ENCODE results near the gene MIOS. TPM values are rescaled to one million over a fixed set of nuclear protein-coding genes. Genes with fewer than 3 reads are reported as not detected.

MIOS gene
- total and polyA plus RNA-seq, 3 experiments from 2014 or later = 18.8 to 38.7 (median 38.2) TPM

DNA sequence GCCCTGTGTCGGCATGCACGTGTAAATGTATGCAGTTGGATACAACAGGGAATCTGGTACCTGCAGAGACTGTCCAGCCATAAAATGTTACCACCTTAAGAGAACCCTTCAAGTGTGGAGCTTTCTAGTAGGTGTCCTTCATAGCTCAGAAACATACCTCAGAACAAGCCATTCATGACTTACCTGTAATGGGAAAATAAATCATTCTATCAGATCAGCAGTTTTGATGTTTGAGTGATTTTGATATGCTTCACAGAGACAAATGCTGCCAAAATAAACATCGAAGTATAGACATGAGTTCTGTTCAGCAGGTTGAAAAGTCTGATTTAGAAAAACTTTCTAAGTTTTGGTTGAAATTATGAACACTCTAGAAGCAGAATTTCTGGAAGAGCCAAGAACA is 40.3 kb downstream of the MIOS start:
- H3K27ac Mint-ChIP-seq = no peak overlapping the region
- POLR2A ChIA-PET = no interaction called here
- DNase-seq = no peak
- H3K27me3 ChIP-seq (ENCODE audit: insufficient read depth, low read length, poor library complexity, severe bottlenecking) = no peaks in the 10 kb centered on the region
- H3K27ac ChIP-seq (ENCODE audit: low read depth, low read length) = no peak overlapping the region
- H3K4me3 ChIP-seq (ENCODE audit: low read length) = no peak overlapping the region
- H3K36me3 ChIP-seq (ENCODE audit: insufficient read depth, low read length) = peaks cover 13% of the 10 kb centered on the region
- H3K9me3 Mint-ChIP-seq = no peaks in the 10 kb centered on the region
- H3K4me1 Mint-ChIP-seq = no peaks in the 10 kb centered on the region
- peaks cover 5 to 26% (median 13%) of the 10 kb centered on the region in 3 donors for H3K36me3 Mint-ChIP-seq
- H3K27me3 Mint-ChIP-seq = no peaks in the 10 kb centered on the region
- H3K4me3 Mint-ChIP-seq = no peak overlapping the region
- CTCF ChIA-PET = interaction anchor here (0.7 kb wide), 1 partner anchor 592 kb away, joined by 3 read pairs; no protein-coding TSS in a partner anchor
- no peaks in the 10 kb centered on the region for H3K4me1 ChIP-seq (ENCODE audit: insufficient read depth, low read length)
- H3K9me3 ChIP-seq (ENCODE audit: low read length) = no peaks in the 10 kb centered on the region

DNA sequence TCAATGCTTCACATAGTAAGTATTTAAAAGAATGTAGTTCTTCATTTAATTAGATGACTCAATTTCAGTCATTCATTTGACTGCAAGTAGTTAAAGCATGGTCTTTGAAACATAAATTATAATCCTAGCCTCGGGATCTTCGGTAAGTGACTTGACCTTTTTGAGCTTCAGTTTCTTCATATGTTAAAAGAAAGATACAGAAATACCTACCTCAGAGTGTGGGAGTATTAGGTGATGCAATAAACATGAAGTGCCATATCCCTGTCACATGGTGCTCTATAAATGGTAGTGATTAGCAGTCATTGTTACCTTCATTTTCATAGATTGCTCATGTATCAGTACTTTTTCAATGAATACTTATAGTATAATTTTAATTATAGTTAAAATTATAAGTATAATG is 42.6 kb downstream of the MIOS start:
- ChIA-PET CTCF (no interaction called here), POLR2A (no interaction called here)
- no peak overlapping the region for H3K27ac ChIP-seq (ENCODE audit: low read depth, low read length)
- no peaks in the 10 kb centered on the region for H3K4me1 Mint-ChIP-seq
- H3K4me1 ChIP-seq (ENCODE audit: insufficient read depth, low read length) = no peaks in the 10 kb centered on the region
- DNase-seq = no peak
- H3K4me3 ChIP-seq (ENCODE audit: low read length) = no peak overlapping the region
- H3K27ac Mint-ChIP-seq = no peak overlapping the region
- H3K27me3 Mint-ChIP-seq = no peaks in the 10 kb centered on the region
- H3K36me3 Mint-ChIP-seq = peaks cover 5 to 26% (median 13%) of the 10 kb centered on the region in 3 donors
- H3K27me3 ChIP-seq (ENCODE audit: insufficient read depth, low read length, poor library complexity, severe bottlenecking) = no peaks in the 10 kb centered on the region
- no peak overlapping the region for H3K4me3 Mint-ChIP-seq
- H3K36me3 ChIP-seq (ENCODE audit: insufficient read depth, low read length) = peaks cover 13% of the 10 kb centered on the region
- H3K9me3 ChIP-seq (ENCODE audit: low read length) = no peaks in the 10 kb centered on the region
- H3K9me3 Mint-ChIP-seq = no peaks in the 10 kb centered on the region

DNA sequence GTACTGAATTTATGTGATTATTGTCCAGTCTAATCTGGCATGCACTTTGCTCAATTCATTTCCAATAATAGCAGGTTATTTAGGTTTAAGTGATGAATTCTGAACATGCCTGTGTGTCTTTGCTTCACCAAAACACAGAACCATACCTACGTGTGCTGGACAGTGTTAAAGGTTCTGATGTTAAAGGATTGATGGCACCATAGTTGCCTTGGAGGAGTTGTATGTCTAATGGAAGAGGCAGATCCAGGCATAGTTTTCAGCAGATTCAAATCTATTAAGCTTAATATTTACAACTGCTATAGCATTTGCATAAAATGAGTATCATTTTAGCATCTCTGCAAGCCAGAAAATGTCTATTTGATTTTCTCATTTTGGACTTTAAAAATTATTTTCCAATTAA is 45.8 kb downstream of the MIOS start:
- no peak overlapping the region for H3K27ac ChIP-seq (ENCODE audit: low read depth, low read length)
- H3K27me3 ChIP-seq (ENCODE audit: insufficient read depth, low read length, poor library complexity, severe bottlenecking) = no peaks in the 10 kb centered on the region
- no peak overlapping the region for H3K27ac Mint-ChIP-seq
- DNase-seq = no peak
- no peaks in the 10 kb centered on the region for H3K9me3 Mint-ChIP-seq
- no peak overlapping the region for H3K4me3 ChIP-seq (ENCODE audit: low read length)
- POLR2A ChIA-PET = no interaction called here
- no peaks in the 10 kb centered on the region for H3K27me3 Mint-ChIP-seq
- peaks cover 0 to 2% (median under 1%) of the 10 kb centered on the region in 3 donors for H3K4me1 Mint-ChIP-seq
- no peaks in the 10 kb centered on the region for H3K36me3 ChIP-seq (ENCODE audit: insufficient read depth, low read length)
- H3K4me3 Mint-ChIP-seq = no peak overlapping the region
- H3K4me1 ChIP-seq (ENCODE audit: insufficient read depth, low read length) = no peaks in the 10 kb centered on the region
- H3K36me3 Mint-ChIP-seq = peaks cover 4 to 13% (median 11%) of the 10 kb centered on the region in 3 donors
- H3K9me3 ChIP-seq (ENCODE audit: low read length) = no peaks in the 10 kb centered on the region
- CTCF ChIA-PET = interaction anchor here (1.3 kb wide), 1 partner anchor 578 kb away, joined by 3 read pairs; no protein-coding TSS in a partner anchor

DNA sequence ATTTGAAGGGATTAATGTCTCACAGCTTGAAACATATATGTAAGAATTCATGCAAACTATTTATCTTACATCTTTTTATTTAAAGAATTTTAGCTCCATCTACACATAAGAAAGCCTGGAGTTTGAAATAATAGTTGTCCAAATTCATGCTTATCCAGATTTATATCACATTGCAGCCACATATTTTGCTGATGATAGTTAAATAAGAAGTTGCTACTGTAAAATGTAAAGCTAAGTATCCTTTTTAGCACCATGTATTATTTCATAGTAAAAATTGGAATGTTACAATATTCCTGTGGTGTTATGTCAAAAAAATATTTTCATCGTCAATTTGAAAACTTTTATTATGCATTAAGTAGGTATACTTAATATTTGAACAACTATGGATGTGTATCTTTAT is 46.5 kb downstream of the MIOS start:
- Histone ChIP-seq H3K27me3 (ENCODE audit: insufficient read depth, low read length, poor library complexity, severe bottlenecking) (no peaks in the 10 kb centered on the region), H3K9me3 (ENCODE audit: low read length) (no peaks in the 10 kb centered on the region), H3K27ac (ENCODE audit: low read depth, low read length) (no peak overlapping the region), H3K4me3 (ENCODE audit: low read length) (no peak overlapping the region), H3K4me1 (ENCODE audit: insufficient read depth, low read length) (no peaks in the 10 kb centered on the region), H3K36me3 (ENCODE audit: insufficient read depth, low read length) (no peaks in the 10 kb centered on the region)
- H3K4me3 Mint-ChIP-seq = no peak overlapping the region
- H3K27ac Mint-ChIP-seq = no peak overlapping the region
- H3K4me1 Mint-ChIP-seq = peaks cover 0 to 5% (median 2%) of the 10 kb centered on the region in 3 donors
- H3K9me3 Mint-ChIP-seq = no peaks in the 10 kb centered on the region
- H3K36me3 Mint-ChIP-seq = peaks cover 0 to 7% (median 6%) of the 10 kb centered on the region in 3 donors
- ChIA-PET CTCF (no interaction called here), POLR2A (no interaction called here)
- DNase-seq = no peak
- H3K27me3 Mint-ChIP-seq = no peaks in the 10 kb centered on the region

DNA sequence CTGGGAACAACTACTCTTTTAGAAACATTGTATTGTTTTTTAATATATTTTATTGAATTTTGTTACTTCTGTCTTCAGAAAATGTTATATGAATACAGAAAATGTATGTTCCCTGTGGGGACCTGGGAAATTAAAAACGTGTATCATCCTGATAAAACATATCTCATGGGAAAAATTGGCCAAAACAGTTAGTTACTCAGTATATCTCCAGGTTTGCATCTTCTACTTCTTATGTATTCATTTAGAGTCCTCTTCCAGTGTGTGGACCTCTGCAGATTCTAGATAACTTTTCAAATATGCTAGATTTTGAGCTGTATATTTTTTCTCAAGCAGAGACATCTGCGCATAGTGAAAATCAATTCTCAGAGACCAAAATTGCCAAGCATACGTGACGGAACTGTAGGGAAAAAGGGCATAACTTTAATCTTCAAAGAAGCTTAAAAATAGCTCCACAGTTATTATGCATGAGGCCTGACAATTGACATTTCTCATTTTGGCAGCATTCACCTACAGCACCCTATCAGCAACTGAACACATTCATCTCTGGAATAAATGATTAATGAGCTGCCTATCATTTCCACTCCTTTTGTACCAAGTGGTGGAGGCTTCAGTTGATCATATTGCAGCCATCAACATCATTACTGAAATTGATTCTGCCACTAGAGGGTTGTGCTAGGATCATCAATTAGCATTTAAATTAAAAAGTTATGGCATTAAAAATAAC is 47.5 kb downstream of the MIOS start:
- Mint-ChIP-seq H3K27me3 (no peaks in the 10 kb centered on the region), H3K9me3 (no peaks in the 10 kb centered on the region), H3K4me3 (no peak overlapping the region), H3K4me1 (peaks cover 0 to 5% (median 2%) of the 10 kb centered on the region in 3 donors), H3K36me3 (peaks cover 0 to 6% (median 5%) of the 10 kb centered on the region in 3 donors), H3K27ac (no peak overlapping the region)
- no peaks in the 10 kb centered on the region for H3K4me1 ChIP-seq (ENCODE audit: insufficient read depth, low read length)
- H3K27ac ChIP-seq (ENCODE audit: low read depth, low read length) = no peak overlapping the region
- no peaks in the 10 kb centered on the region for H3K9me3 ChIP-seq (ENCODE audit: low read length)
- ChIA-PET CTCF (no interaction called here), POLR2A (no interaction called here)
- H3K36me3 ChIP-seq (ENCODE audit: insufficient read depth, low read length) = no peaks in the 10 kb centered on the region
- H3K4me3 ChIP-seq (ENCODE audit: low read length) = no peak overlapping the region
- no peak for DNase-seq
- no peaks in the 10 kb centered on the region for H3K27me3 ChIP-seq (ENCODE audit: insufficient read depth, low read length, poor library complexity, severe bottlenecking)

DNA sequence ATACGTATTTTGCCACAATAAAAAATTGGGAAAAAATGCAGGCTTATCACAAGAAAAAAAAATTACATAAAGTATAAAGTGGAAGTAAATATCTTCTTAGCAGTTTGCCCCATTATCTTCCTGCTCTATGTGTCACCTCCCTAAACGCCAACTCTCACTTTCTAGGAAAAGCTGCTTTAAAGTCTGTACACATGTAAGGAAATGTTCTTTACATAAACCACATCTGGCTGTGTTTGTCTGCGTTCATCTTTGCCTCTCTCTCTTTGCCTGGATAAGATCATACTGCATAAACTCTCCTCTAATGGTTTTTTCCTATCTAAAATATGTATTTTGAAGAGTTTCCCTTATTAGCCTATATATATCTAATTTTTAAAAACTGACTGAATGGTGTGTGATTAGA is 50.9 kb downstream of the MIOS start:
- Histone ChIP-seq H3K27me3 (ENCODE audit: insufficient read depth, low read length, poor library complexity, severe bottlenecking) (no peaks in the 10 kb centered on the region), H3K27ac (ENCODE audit: low read depth, low read length) (peak overlapping the region; percentile 4), H3K4me3 (ENCODE audit: low read length) (no peak overlapping the region), H3K4me1 (ENCODE audit: insufficient read depth, low read length) (no peaks in the 10 kb centered on the region), H3K36me3 (ENCODE audit: insufficient read depth, low read length) (no peaks in the 10 kb centered on the region), H3K9me3 (ENCODE audit: low read length) (no peaks in the 10 kb centered on the region)
- no peak overlapping the region for H3K27ac Mint-ChIP-seq
- no peak overlapping the region for H3K4me3 Mint-ChIP-seq
- no peaks in the 10 kb centered on the region for H3K36me3 Mint-ChIP-seq
- no peak for DNase-seq
- no peaks in the 10 kb centered on the region for H3K27me3 Mint-ChIP-seq
- H3K4me1 Mint-ChIP-seq = peaks cover 0 to 5% (median 2%) of the 10 kb centered on the region in 3 donors
- no peaks in the 10 kb centered on the region for H3K9me3 Mint-ChIP-seq
- CTCF ChIA-PET = no interaction called here
- POLR2A ChIA-PET = no interaction called here

DNA sequence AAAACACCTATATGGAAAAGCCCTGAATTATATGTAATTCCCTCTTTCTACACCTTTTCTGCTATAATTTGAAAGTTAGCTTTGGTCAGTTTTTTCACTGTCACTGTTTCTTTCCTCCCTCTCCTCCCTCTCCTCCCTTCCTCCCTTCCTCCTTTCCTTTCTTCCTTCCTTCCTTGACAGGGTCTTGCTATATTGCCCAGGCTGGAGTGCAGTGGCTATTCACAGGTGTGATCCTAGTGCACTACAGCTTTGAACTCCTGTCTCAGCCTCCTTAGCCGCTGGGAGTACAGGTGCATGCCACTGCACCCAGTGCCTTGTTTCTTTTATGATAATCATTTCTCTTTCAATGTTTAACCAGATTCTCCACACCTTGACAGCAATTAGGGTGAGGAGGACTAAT is 51.7 kb downstream of the MIOS start:
- Histone ChIP-seq H3K27ac (ENCODE audit: low read depth, low read length) (no peak overlapping the region), H3K4me3 (ENCODE audit: low read length) (no peak overlapping the region), H3K27me3 (ENCODE audit: insufficient read depth, low read length, poor library complexity, severe bottlenecking) (no peaks in the 10 kb centered on the region), H3K9me3 (ENCODE audit: low read length) (no peaks in the 10 kb centered on the region), H3K36me3 (ENCODE audit: insufficient read depth, low read length) (no peaks in the 10 kb centered on the region), H3K4me1 (ENCODE audit: insufficient read depth, low read length) (no peaks in the 10 kb centered on the region)
- ChIA-PET CTCF (interaction anchor here (0.8 kb wide), 1 partner anchor 23 kb away, joined by 3 read pairs; no protein-coding TSS in a partner anchor), POLR2A (no interaction called here)
- H3K9me3 Mint-ChIP-seq = no peaks in the 10 kb centered on the region
- no peaks in the 10 kb centered on the region for H3K36me3 Mint-ChIP-seq
- H3K4me1 Mint-ChIP-seq = peaks cover 0 to 5% (median 2%) of the 10 kb centered on the region in 3 donors
- DNase-seq = no peak
- H3K27ac Mint-ChIP-seq = no peak overlapping the region
- no peak overlapping the region for H3K4me3 Mint-ChIP-seq
- no peaks in the 10 kb centered on the region for H3K27me3 Mint-ChIP-seq

DNA sequence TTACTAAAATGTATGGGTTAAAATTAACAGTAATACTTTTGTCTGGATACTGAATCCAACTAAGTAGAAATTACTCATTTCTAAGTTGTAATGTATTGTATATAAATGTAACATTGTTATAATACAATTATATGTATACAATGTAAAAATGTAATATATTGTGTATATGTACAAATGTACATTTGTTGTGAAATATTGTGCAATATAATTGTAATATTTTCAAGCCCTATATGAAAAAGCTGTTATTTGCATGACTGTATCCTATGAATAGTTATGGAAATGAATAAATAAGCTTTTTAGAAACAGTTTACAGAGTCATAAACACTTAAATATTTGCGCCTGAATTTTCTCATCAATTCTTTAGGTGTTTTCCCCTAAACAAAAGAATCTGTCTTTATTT is 53.6 kb downstream of the MIOS start:
- peaks cover 0 to 5% (median 2%) of the 10 kb centered on the region in 3 donors for H3K4me1 Mint-ChIP-seq
- H3K9me3 Mint-ChIP-seq = no peaks in the 10 kb centered on the region
- Histone ChIP-seq H3K27me3 (ENCODE audit: insufficient read depth, low read length, poor library complexity, severe bottlenecking) (no peaks in the 10 kb centered on the region), H3K4me3 (ENCODE audit: low read length) (no peak overlapping the region), H3K9me3 (ENCODE audit: low read length) (no peaks in the 10 kb centered on the region), H3K4me1 (ENCODE audit: insufficient read depth, low read length) (no peaks in the 10 kb centered on the region), H3K36me3 (ENCODE audit: insufficient read depth, low read length) (no peaks in the 10 kb centered on the region), H3K27ac (ENCODE audit: low read depth, low read length) (no peak overlapping the region)
- ChIA-PET POLR2A (no interaction called here), CTCF (no interaction called here)
- no peak for DNase-seq
- peaks cover 0 to 2% of the 10 kb centered on the region in 2 donors for H3K27me3 Mint-ChIP-seq
- no peak overlapping the region for H3K4me3 Mint-ChIP-seq
- no peaks in the 10 kb centered on the region for H3K36me3 Mint-ChIP-seq
- no peak overlapping the region for H3K27ac Mint-ChIP-seq
